Osteoblast (primary cell): ENCODE results near the gene FAM234A. TPM values are rescaled to one million over a fixed set of nuclear protein-coding genes. Genes with fewer than 3 reads are reported as not detected.

Source experiments
- DNase-seq: peaks from one replicate; pipeline ENCODE4 v3.0.0; 2011; ENCODE audit warnings: low spot score, mixed read lengths; ENCODE audit not compliant: insufficient read length; ENCODE audit errors: missing footprints
- H2AFZ ChIP-seq: 2 replicates; pipeline ENCODE4 v1.6.0; 2011; ENCODE audit warnings: mild to moderate bottlenecking, low read length
- H3K27ac ChIP-seq: 2 replicates; pipeline ENCODE4 v1.5.1; 2011; ENCODE audit warnings: mild to moderate bottlenecking, low read depth, low read length, moderate library complexity
- H3K27me3 ChIP-seq: 2 replicates; pipeline ENCODE4 v1.6.0; 2012; ENCODE audit warnings: mild to moderate bottlenecking, control low read depth, inconsistent platforms, low read length, moderate library complexity; ENCODE audit not compliant: insufficient read depth
- H3K36me3 ChIP-seq: 2 replicates; pipeline ENCODE4 v1.5.1; 2011; ENCODE audit warnings: mild to moderate bottlenecking, low read length, control low read depth, moderate library complexity; ENCODE audit not compliant: insufficient read depth
- H3K4me1 ChIP-seq: 2 replicates; pipeline ENCODE4 v1.5.1; 2011; ENCODE audit warnings: mild to moderate bottlenecking, low read length, control low read depth, moderate library complexity; ENCODE audit not compliant: insufficient read depth
- H3K4me2 ChIP-seq: 2 replicates; pipeline ENCODE4 v1.6.0; 2011; ENCODE audit warnings: mild to moderate bottlenecking, low read length; ENCODE audit not compliant: insufficient read depth
- H3K4me3 ChIP-seq: fragments of 200-600 bp; sonication (generic); 3 replicates; pipeline ENCODE4 v1.5.1; 2012; ENCODE audit warnings: mild to moderate bottlenecking, low read length, inconsistent platforms; ENCODE audit not compliant: insufficient read depth
- H3K79me2 ChIP-seq: 2 replicates; pipeline ENCODE4 v1.6.0; 2012; ENCODE audit warnings: mild to moderate bottlenecking, low read length, control low read depth, inconsistent platforms; ENCODE audit not compliant: insufficient read depth
- H3K9me3 ChIP-seq: 2 replicates; pipeline ENCODE4 v1.5.1; 2011; ENCODE audit warnings: low read depth, low read length, control low read depth
- H4K20me1 ChIP-seq: 2 replicates; pipeline ENCODE4 v1.6.0; 2012; ENCODE audit warnings: mild to moderate bottlenecking, low read length, control low read depth; ENCODE audit not compliant: insufficient read depth
- total RNA-seq: library from RNA; depleted of rRNA; stranded (reverse); fragments of >200 nt; gene quantifications from 2 replicates; pipeline ENCODE4 v1.2.3, GENCODE V29; 2012
- TF ChIP-seq, protein P1 (sequence below): IDR thresholded peaks from 2 replicates; pipeline ENCODE4 v1.5.1; 2011; ENCODE audit warnings: mild to moderate bottlenecking, low read depth, low read length, moderate library complexity; ENCODE audit errors: extremely low read depth

Gene FAM234A
- total RNA-seq, 1 donor = 113 TPM

- peaks cover 12% of the 10 kb centered on the region for H3K36me3 ChIP-seq
- no peaks in the 10 kb centered on the region for H4K20me1 ChIP-seq
- H3K4me2 ChIP-seq = no peak overlapping the region
- no peaks in the 10 kb centered on the region for H3K9me3 ChIP-seq
- no peaks in the 10 kb centered on the region for H3K4me1 ChIP-seq
- TF ChIP-seq, protein P1, sequence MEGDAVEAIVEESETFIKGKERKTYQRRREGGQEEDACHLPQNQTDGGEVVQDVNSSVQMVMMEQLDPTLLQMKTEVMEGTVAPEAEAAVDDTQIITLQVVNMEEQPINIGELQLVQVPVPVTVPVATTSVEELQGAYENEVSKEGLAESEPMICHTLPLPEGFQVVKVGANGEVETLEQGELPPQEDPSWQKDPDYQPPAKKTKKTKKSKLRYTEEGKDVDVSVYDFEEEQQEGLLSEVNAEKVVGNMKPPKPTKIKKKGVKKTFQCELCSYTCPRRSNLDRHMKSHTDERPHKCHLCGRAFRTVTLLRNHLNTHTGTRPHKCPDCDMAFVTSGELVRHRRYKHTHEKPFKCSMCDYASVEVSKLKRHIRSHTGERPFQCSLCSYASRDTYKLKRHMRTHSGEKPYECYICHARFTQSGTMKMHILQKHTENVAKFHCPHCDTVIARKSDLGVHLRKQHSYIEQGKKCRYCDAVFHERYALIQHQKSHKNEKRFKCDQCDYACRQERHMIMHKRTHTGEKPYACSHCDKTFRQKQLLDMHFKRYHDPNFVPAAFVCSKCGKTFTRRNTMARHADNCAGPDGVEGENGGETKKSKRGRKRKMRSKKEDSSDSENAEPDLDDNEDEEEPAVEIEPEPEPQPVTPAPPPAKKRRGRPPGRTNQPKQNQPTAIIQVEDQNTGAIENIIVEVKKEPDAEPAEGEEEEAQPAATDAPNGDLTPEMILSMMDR = no peak
- no peak for DNase-seq
- no peaks in the 10 kb centered on the region for H3K27me3 ChIP-seq
- H3K79me2 ChIP-seq = no peaks in the 10 kb centered on the region
- no peak overlapping the region for H3K4me3 ChIP-seq
- H2AFZ ChIP-seq = no peak overlapping the region
- H3K27ac ChIP-seq = no peak overlapping the region
These were observed 62.3 kb downstream of the FAM234A start for GRCh38 chr16:296806-297510.

- H3K4me1 ChIP-seq = no peaks in the 10 kb centered on the region
- no peak overlapping the region for H3K27ac ChIP-seq
- no peaks in the 10 kb centered on the region for H3K9me3 ChIP-seq
- no peak for DNase-seq
- H3K79me2 ChIP-seq = no peaks in the 10 kb centered on the region
- no peak overlapping the region for H3K4me3 ChIP-seq
- TF ChIP-seq, protein P1 = no peak
- H4K20me1 ChIP-seq = no peaks in the 10 kb centered on the region
- H3K27me3 ChIP-seq = no peaks in the 10 kb centered on the region
- no peak overlapping the region for H2AFZ ChIP-seq
- no peak overlapping the region for H3K4me2 ChIP-seq
- H3K36me3 ChIP-seq = peaks cover 18% of the 10 kb centered on the region
These were observed 63.2 kb downstream of the FAM234A start for GRCh38 chr16:297832-298231.

- no peak overlapping the region for H3K27ac ChIP-seq
- no peaks in the 10 kb centered on the region for H3K27me3 ChIP-seq
- no peaks in the 10 kb centered on the region for H3K9me3 ChIP-seq
- no peak overlapping the region for H2AFZ ChIP-seq
- TF ChIP-seq, protein P1 = no peak
- DNase-seq = no peak
- H3K4me3 ChIP-seq = no peak overlapping the region
- H4K20me1 ChIP-seq = no peaks in the 10 kb centered on the region
- H3K4me2 ChIP-seq = no peak overlapping the region
- H3K4me1 ChIP-seq = no peaks in the 10 kb centered on the region
- no peaks in the 10 kb centered on the region for H3K79me2 ChIP-seq
- H3K36me3 ChIP-seq = peaks cover 27% of the 10 kb centered on the region
These were observed 66.6 kb downstream of the FAM234A start for GRCh38 chr16:301235-301634.

DNA sequence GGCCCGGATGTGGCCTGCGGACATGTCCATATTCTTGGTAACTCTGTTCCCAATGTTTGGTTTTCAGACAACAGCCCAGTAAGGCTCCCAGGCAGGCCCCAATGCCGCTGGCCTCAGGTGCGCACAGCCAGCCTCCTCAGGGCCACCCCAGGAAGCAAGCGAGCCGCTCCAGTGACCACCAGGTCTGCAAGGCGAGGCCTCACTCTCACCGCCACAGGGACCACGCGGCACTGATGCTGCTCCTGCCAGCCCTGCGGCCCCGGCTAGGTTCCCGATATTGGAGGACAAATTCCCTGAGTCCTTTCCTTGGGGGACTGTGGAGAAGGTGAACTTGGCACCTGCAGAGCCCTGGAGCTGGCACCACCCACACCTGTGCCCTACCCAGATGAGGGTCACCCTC lies 67.3 kb downstream of the FAM234A start:
- no peaks in the 10 kb centered on the region for H3K4me1 ChIP-seq
- no peaks in the 10 kb centered on the region for H3K79me2 ChIP-seq
- TF ChIP-seq, protein P1 = no peak
- H3K27me3 ChIP-seq = no peaks in the 10 kb centered on the region
- peaks cover 30% of the 10 kb centered on the region for H3K36me3 ChIP-seq
- no peak overlapping the region for H2AFZ ChIP-seq
- H3K4me2 ChIP-seq = no peak overlapping the region
- no peak for DNase-seq
- no peaks in the 10 kb centered on the region for H3K9me3 ChIP-seq
- no peaks in the 10 kb centered on the region for H4K20me1 ChIP-seq
- H3K27ac ChIP-seq = no peak overlapping the region
- H3K4me3 ChIP-seq = no peak overlapping the region
